ENCODE measurements around the gene ZNF524. TPM values are rescaled to one million over a fixed set of nuclear protein-coding genes. Genes with fewer than 3 reads are reported as not detected.
A peak's percentile ranks its signal among the peaks of the same experiment; 100 is the strongest.

The ZNF524 gene
- polyA plus RNA-seq, 2 of the 4 experiments (the other 2 are of a cell fraction) = 6.4 to 9.7 TPM

- Histone ChIP-seq H3K27ac (peak overlapping the region; percentile 95 to 96), H3K4me3 (peak overlapping the region; percentile 69), H3K9me3 (no peaks in the 10 kb centered on the region), H3K4me2 (peak overlapping the region; percentile 81), H3K4me1 (peaks cover 20% of the 10 kb centered on the region)
- POLR2A ChIA-PET = interaction anchor here (0.6 to 2.7 kb wide), 7 partner anchors 13 to 537 kb away, joined by 3 to 44 read pairs (median 13); partner anchors contain the start of gene ZNF628
- ATAC-seq (no peak; a peak in 1 of 6 replicates), FAIRE-seq (no peak), DNase-seq (ENCODE audit: low read depth in 1 of 2, low spot score in 1 of 2) (peak in 1 of 2 experiments; percentile 57)
- whole genome bisulfite sequencing (ENCODE audit: missing lambda C conversion rate) = 19% methylated on average over 5 of the region's 15 CpGs
- CTCF ChIA-PET = interaction anchor here (1.5 to 16.7 kb wide), 3 partner anchors 17 to 90 kb away, joined by 3 to 348 read pairs (median 8); no protein-coding TSS in a partner anchor
- TF ChIP-seq POLR2A (IDR thresholded peaks at IDR 0.05; ENCODE audit: low read length) (peak; percentile 20; the same call in 1 of the 2 replicates), SMC3 (IDR thresholded peaks at IDR 0.05) (no peak), CTCF (IDR thresholded peaks at IDR 0.05) (no peak), REST (IDR thresholded peaks at IDR 0.05) (no peak), RAD21 (conservative IDR thresholded peaks at IDR 0.05 in 1 of 2, IDR thresholded peaks at IDR 0.05 in 1 of 2) (no peak)
Observed at GRCh38 chr19:55600662-55601028, 557 bp downstream of the ZNF524 start.

DNA sequence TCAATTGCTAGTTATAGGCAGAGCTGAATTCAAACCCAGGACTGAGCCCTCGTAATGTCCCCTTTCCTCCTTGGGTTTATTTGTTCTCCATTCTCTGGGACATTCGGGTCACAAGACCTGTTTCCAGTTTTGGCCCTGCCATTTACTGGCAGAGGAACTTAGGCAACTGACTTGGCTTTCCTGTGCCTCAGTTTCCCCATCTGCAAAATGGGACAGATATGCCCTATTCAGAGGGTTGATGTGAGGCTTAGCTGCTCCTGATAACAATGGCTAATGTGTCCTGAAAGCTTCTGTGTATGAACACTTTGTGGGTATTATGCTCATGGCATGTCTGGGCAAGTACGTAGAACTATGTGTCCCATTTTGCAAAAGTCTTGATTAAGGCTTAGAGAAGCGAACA lies 996 bp downstream of the ZNF524 start:
- ChIA-PET POLR2A (interaction anchor here (1.5 to 2.7 kb wide), 2 partner anchors 53 to 97 kb away, joined by 7 to 44 read pairs; no protein-coding TSS in a partner anchor), CTCF (interaction anchor here (1.1 to 16.7 kb wide), 4 partner anchors 17 to 134 kb away, joined by 3 to 348 read pairs (median 6); no protein-coding TSS in a partner anchor)
- Histone ChIP-seq H3K4me1 (peaks cover 20% of the 10 kb centered on the region), H3K9me3 (no peaks in the 10 kb centered on the region), H3K4me3 (peak overlapping the region; percentile 69), H3K27ac (peak overlapping the region; percentile 95 to 96), H3K4me2 (peak overlapping the region; percentile 81)
- ATAC-seq (no peak), FAIRE-seq (no peak), DNase-seq (ENCODE audit: low read depth in 1 of 2, low spot score in 1 of 2) (no peak)
- TF ChIP-seq KDM1A (IDR thresholded peaks at IDR 0.05; ENCODE audit: low read depth) = peak; percentile 76; the same call in 1 of the 2 replicates
- TF ChIP-seq FOSL2 (IDR thresholded peaks at IDR 0.05) = no peak
- no peak for TF ChIP-seq FOSL2 (CRISPR knock-in tag; IDR thresholded peaks at IDR 0.05)
- no peak for TF ChIP-seq FOSB (CRISPR knock-in tag; IDR thresholded peaks at IDR 0.05)
- TF ChIP-seq HOXB13 (CRISPR knock-in tag; IDR thresholded peaks at IDR 0.05; ENCODE audit: low read depth) = no peak
- no peak for TF ChIP-seq MAZ (IDR thresholded peaks at IDR 0.05; ENCODE audit: borderline replicate concordance, low read depth, low read length)
- TF ChIP-seq USF2 (IDR thresholded peaks at IDR 0.05) = no peak
- 0 out of 2 replicates have a peak, but pooled peaks have one; percentile 69 for TF ChIP-seq HDAC2 (IDR thresholded peaks at IDR 0.05)
- 84% methylated on average over 4 of the region's 4 CpGs for WGBS (ENCODE audit: missing lambda C conversion rate)

DNA sequence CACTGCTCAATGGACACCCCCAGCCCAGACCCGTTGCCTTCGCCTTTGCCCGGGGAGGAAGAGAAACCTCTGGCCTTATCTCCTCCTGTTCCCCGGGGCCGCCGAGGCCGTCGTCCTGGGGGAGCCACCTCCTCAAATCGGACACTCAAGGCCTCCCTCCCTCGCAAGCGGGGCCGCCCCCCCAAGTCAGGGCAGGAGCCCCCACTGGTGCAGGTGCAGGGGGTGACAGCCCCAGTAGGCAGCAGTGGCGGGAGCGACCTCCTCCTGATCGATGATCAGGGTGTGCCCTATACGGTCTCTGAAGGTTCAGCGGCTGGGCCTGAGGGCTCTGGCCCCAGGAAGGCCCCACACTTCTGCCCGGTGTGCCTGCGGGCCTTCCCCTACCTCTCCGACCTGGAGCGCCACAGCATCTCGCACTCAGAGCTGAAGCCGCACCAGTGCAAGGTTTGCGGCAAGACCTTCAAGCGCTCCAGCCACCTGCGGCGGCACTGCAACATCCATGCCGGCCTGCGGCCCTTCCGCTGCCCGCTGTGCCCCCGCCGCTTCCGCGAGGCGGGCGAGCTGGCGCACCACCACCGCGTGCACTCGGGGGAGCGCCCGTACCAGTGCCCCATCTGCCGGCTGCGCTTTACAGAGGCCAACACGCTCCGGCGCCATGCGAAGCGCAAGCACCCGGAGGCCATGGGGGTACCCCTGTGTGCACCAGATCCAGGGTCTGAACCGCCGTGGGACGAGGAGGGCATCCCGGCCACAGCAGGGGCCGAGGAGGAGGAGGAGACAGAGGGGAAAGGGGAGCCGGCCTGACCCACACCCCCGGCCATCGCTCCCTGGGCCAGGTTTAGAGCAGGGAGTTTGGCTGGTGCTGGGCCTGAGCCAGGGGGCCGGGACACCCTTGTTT lies 2.3 kb downstream of the ZNF524 start:
- Histone ChIP-seq H3K4me3 (no peak overlapping the region), H3K9me3 (no peaks in the 10 kb centered on the region), H3K4me1 (peaks cover 29% of the 10 kb centered on the region), H3K27ac (peak overlapping the region in 1 of 2 experiments; percentile 96; a peak in 3 of 6 replicates), H3K4me2 (no peak overlapping the region)
- TF ChIP-seq HDAC2 (IDR thresholded peaks at IDR 0.05) = no peak
- TF ChIP-seq HOXB13 (CRISPR knock-in tag; IDR thresholded peaks at IDR 0.05; ENCODE audit: low read depth) = no peak
- TF ChIP-seq ZFP36 (IDR thresholded peaks at IDR 0.05; ENCODE audit: borderline replicate concordance, partially characterized antibody) = no peak
- TF ChIP-seq CHD2 (IDR thresholded peaks at IDR 0.05; ENCODE audit: low read length, partially characterized antibody) = no peak
- TF ChIP-seq RARB (CRISPR knock-in tag; IDR thresholded peaks at IDR 0.05) = no peak
- TF ChIP-seq POLR2AphosphoS2 (conservative IDR thresholded peaks at IDR 0.05; ENCODE audit: low read length) = no peak
- TF ChIP-seq NPAS2 (CRISPR knock-in tag; IDR thresholded peaks at IDR 0.05; ENCODE audit: borderline replicate concordance) = no peak
- TF ChIP-seq HOXA7 (CRISPR knock-in tag; IDR thresholded peaks at IDR 0.05) = no peak
- TF ChIP-seq ESRRA (IDR thresholded peaks at IDR 0.05; ENCODE audit: borderline replicate concordance, low read length) = no peak
- TF ChIP-seq ZSCAN20 (CRISPR knock-in tag; IDR thresholded peaks at IDR 0.05) = no peak
- FAIRE-seq (no peak), ATAC-seq (no peak), DNase-seq (ENCODE audit: low read depth in 1 of 2, low spot score in 1 of 2) (no peak)
- WGBS (ENCODE audit: missing lambda C conversion rate) = 97% methylated on average over 60 of the region's 60 CpGs
- CTCF ChIA-PET = interaction anchor here (0.7 to 16.7 kb wide), 5 partner anchors 14 to 135 kb away, joined by 3 to 348 read pairs (median 3); no protein-coding TSS in a partner anchor
- POLR2A ChIA-PET = no interaction called here

All from A549 (cell line).